Measurements from ENCODE around the gene BIN1. TPM values are rescaled to one million over a fixed set of nuclear protein-coding genes. Genes with fewer than 3 reads are reported as not detected.

BIN1 gene
- total RNA-seq, 2 donors from 2014 or later = 7.6 to 15.3 TPM

DNA sequence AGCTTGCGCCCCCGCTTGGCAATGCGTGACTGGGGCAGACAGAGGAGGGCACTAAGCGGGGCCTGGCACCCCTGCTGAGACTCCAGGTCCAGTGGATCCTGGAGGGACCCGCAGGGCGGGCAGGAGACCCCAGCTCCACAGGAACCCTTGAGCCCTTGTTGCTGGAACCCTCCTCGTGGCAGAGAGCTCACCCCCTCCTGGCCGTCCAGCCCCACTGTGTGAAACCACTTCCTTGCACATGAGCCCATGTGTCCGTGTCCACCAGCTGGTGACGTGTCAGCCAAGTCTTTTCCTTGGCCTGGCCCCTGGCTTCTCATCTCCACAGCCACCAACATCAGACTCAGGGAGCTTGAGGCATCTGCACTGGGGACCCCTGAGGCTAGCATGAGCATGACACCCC lies 38.0 kb downstream of the BIN1 start:
- Histone ChIP-seq H3K27ac (no peak overlapping the region), H3K9me3 (no peaks in the 10 kb centered on the region), H3K36me3 (no peaks in the 10 kb centered on the region), H3K4me3 (no peak overlapping the region), H3K4me1 (peaks cover 4 to 33% of the 10 kb centered on the region in 2 donors), H3K27me3 (no peaks in the 10 kb centered on the region)
- TF ChIP-seq, protein P1, sequence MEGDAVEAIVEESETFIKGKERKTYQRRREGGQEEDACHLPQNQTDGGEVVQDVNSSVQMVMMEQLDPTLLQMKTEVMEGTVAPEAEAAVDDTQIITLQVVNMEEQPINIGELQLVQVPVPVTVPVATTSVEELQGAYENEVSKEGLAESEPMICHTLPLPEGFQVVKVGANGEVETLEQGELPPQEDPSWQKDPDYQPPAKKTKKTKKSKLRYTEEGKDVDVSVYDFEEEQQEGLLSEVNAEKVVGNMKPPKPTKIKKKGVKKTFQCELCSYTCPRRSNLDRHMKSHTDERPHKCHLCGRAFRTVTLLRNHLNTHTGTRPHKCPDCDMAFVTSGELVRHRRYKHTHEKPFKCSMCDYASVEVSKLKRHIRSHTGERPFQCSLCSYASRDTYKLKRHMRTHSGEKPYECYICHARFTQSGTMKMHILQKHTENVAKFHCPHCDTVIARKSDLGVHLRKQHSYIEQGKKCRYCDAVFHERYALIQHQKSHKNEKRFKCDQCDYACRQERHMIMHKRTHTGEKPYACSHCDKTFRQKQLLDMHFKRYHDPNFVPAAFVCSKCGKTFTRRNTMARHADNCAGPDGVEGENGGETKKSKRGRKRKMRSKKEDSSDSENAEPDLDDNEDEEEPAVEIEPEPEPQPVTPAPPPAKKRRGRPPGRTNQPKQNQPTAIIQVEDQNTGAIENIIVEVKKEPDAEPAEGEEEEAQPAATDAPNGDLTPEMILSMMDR (IDR thresholded peaks at IDR 0.05) = no peak
- no peak for DNase-seq (ENCODE audit: low spot score)

GRCh38 chr2:127068351-127068741 lies 38.6 kb downstream of the BIN1 start:
- Histone ChIP-seq H3K4me1 (peaks cover 4 to 35% of the 10 kb centered on the region in 2 donors), H3K36me3 (no peaks in the 10 kb centered on the region), H3K27ac (no peak overlapping the region), H3K4me3 (no peak overlapping the region), H3K9me3 (no peaks in the 10 kb centered on the region), H3K27me3 (no peaks in the 10 kb centered on the region)
- TF ChIP-seq, protein P1 (IDR thresholded peaks at IDR 0.05) = no peak
- DNase-seq (ENCODE audit: low spot score) = no peak

DNA sequence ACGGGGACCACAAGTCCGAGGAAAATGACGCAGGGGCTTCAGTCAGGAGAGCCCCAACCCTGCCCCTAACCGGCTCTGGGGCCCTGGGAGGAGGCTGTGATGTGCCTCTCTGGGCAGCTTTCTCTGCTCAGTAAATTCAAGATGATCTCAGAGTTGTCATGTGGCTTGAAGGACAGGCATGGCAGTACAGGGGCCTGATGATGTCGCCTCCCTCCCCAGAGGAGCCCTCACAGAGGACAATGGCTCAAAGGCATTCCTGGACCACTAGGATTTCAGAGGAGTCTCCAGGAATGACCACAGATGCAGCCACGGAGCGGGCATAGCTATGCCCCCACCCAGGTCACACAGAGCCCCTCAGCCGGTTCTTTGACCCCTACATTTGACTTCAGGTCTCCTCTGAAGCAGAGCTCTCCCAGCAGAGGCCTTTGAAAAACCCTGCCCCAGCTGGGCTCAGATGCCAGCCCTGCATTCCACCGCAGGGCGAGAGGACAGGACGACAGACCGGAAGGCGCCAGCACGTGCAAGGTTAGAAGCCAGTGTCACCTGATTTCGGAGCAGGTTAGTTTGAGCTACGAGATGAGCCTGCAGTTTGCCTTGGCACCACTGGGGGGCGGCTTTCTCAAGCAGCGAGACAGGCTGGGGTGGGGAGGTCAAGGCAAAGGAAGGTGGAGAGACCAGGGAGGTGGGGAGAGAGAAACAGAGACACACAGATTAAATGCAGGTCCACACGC lies 39.2 kb downstream of the BIN1 start:
- no peaks in the 10 kb centered on the region for H3K36me3 ChIP-seq
- DNase-seq (ENCODE audit: low spot score) = peak; percentile 83

DNA sequence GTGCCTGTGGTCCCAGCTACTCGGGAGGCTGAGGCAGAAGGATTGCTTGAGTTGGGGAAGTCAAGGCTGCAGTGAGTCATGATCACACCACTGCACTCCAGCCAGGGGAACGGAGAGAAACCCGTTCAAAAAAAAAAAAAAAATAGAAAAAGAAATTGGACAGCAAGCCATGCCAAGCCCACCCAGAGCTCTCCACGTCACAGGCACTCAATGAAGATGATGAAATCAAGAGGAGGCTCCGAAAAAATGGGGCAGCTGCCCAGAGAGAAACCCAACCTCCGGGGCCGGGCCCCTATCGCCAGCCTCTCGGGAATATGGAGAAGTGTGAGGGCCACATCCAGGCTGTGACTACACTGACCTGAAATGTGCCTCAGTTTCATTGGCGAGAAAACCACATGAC lies 40.0 kb downstream of the BIN1 start:
- H3K4me1 ChIP-seq = peaks cover 4 to 32% of the 10 kb centered on the region in 2 donors
- H3K27ac ChIP-seq = peak overlapping the region; percentile 62 to 67

More for the DNA sequence above, 39.2 kb downstream of the BIN1 start:
- H3K9me3 ChIP-seq = no peaks in the 10 kb centered on the region
- H3K27me3 ChIP-seq = no peaks in the 10 kb centered on the region
- peaks cover 4 to 30% of the 10 kb centered on the region in 2 donors for H3K4me1 ChIP-seq
- H3K4me3 ChIP-seq = no peak overlapping the region
- H3K27ac ChIP-seq = peak overlapping the region; percentile 50 to 51
- TF ChIP-seq, protein P1 (IDR thresholded peaks at IDR 0.05) = peak; percentile 53 to 74

GRCh38 chr2:127065940-127066318 lies 41.0 kb downstream of the BIN1 start:
- H3K27ac ChIP-seq = peak overlapping the region; percentile 62 to 67
- no peak for DNase-seq (ENCODE audit: low spot score)
- peaks cover 4 to 37% of the 10 kb centered on the region in 2 donors for H3K4me1 ChIP-seq

More for the DNA sequence above, 40.0 kb downstream of the BIN1 start:
- H3K36me3 ChIP-seq = no peaks in the 10 kb centered on the region
- H3K4me3 ChIP-seq = no peak overlapping the region
- TF ChIP-seq, protein P1 (IDR thresholded peaks at IDR 0.05) = no peak
- no peaks in the 10 kb centered on the region for H3K27me3 ChIP-seq
- no peaks in the 10 kb centered on the region for H3K9me3 ChIP-seq
- DNase-seq (ENCODE audit: low spot score) = peak; percentile 95

More at GRCh38 chr2:127065940-127066318, 41.0 kb downstream of the BIN1 start:
- H3K4me3 ChIP-seq = no peak overlapping the region
- no peaks in the 10 kb centered on the region for H3K9me3 ChIP-seq
- H3K36me3 ChIP-seq = no peaks in the 10 kb centered on the region
- H3K27me3 ChIP-seq = no peaks in the 10 kb centered on the region
- TF ChIP-seq, protein P1 (IDR thresholded peaks at IDR 0.05) = no peak
